ENCODE data around the gene B3GALT6. TPM values are rescaled to one million over a fixed set of nuclear protein-coding genes. Genes with fewer than 3 reads are reported as not detected.
"Not testable (repeated sequence)": the region's sequence is repeated elsewhere in the genome, so short reads cannot be mapped to it uniquely, and the experiment has no call there.

The B3GALT6 gene
- polyA plus RNA-seq, 3 donors = 15.2 to 18.8 (median 18.4) TPM

- DNase-seq (ENCODE audit: low read depth in 3 of 3, low spot score in 2 of 3) = no peak
These were observed 10.6 kb downstream of the B3GALT6 start for GRCh38 chr1:1242461-1243265.

GRCh38 chr1:1243266-1243660 is 11.2 kb downstream of the B3GALT6 start:
- DNase-seq (ENCODE audit: low read depth in 3 of 3, low spot score in 2 of 3) = no peak

- no peak for DNase-seq (ENCODE audit: low read depth in 3 of 3, low spot score in 2 of 3)
These were observed 11.8 kb downstream of the B3GALT6 start for GRCh38 chr1:1243807-1244191.

GRCh38 chr1:1244192-1244811 is 12.3 kb downstream of the B3GALT6 start:
- no peak for DNase-seq (ENCODE audit: low read depth in 3 of 3, low spot score in 2 of 3)

- DNase-seq (ENCODE audit: low read depth in 3 of 3, low spot score in 2 of 3) = no peak
These were observed 13.3 kb downstream of the B3GALT6 start for GRCh38 chr1:1245178-1245816.

- no peak for DNase-seq (ENCODE audit: low read depth in 3 of 3, low spot score in 2 of 3)
These were observed 14.0 kb downstream of the B3GALT6 start for GRCh38 chr1:1245817-1246576.

- no peak for DNase-seq (ENCODE audit: low read depth in 3 of 3, low spot score in 2 of 3)
These were observed 14.7 kb downstream of the B3GALT6 start, which contains the start of gene C1QTNF12 for GRCh38 chr1:1246577-1247340. Gene C1QTNF12, minus strand, starts transcription at chr1:1246722. Its CDS starts 32 bp downstream, at chr1:1246690.

GRCh38 chr1:1247341-1247913 is 15.4 kb downstream of the B3GALT6 start:
- no peak for DNase-seq (ENCODE audit: low read depth in 3 of 3, low spot score in 2 of 3)

- not testable (repeated sequence) for DNase-seq (ENCODE audit: low read depth in 3 of 3, low spot score in 2 of 3)
These were observed 16.2 kb downstream of the B3GALT6 start for GRCh38 chr1:1248009-1248913.

GRCh38 chr1:1250786-1251284 is 18.8 kb downstream of the B3GALT6 start:
- no peak for DNase-seq (ENCODE audit: low read depth in 3 of 3, low spot score in 2 of 3)

- no peak for DNase-seq (ENCODE audit: low read depth in 3 of 3, low spot score in 2 of 3)
These were observed 21.3 kb downstream of the B3GALT6 start for GRCh38 chr1:1253314-1253713.

- DNase-seq (ENCODE audit: low read depth in 3 of 3, low spot score in 2 of 3) = no peak
These were observed 22.1 kb downstream of the B3GALT6 start for GRCh38 chr1:1253972-1254666.

GRCh38 chr1:1254667-1254998 is 22.6 kb downstream of the B3GALT6 start:
- DNase-seq (ENCODE audit: low read depth in 3 of 3, low spot score in 2 of 3) = no peak

- DNase-seq (ENCODE audit: low read depth in 3 of 3, low spot score in 2 of 3) = no peak
These were observed 23.0 kb downstream of the B3GALT6 start for GRCh38 chr1:1255078-1255477.

GRCh38 chr1:1255611-1256010 is 23.6 kb downstream of the B3GALT6 start:
- no peak for DNase-seq (ENCODE audit: low read depth in 3 of 3, low spot score in 2 of 3)

- DNase-seq (ENCODE audit: low read depth in 3 of 3, low spot score in 2 of 3) = no peak
These were observed 25.2 kb downstream of the B3GALT6 start for GRCh38 chr1:1256956-1257871.

- DNase-seq (ENCODE audit: low read depth in 3 of 3, low spot score in 2 of 3) = no peak
These were observed 27.1 kb downstream of the B3GALT6 start for GRCh38 chr1:1259119-1259488.
